ENCODE results near the gene PDIA6.

PDIA6 gene

GRCh38 chr2:10760794-10761504 is 51.6 kb downstream of the PDIA6 start:
- DNase-seq, result no peak

GRCh38 chr2:10759151-10759714 is 53.4 kb downstream of the PDIA6 start:
- no peak for DNase-seq

GRCh38 chr2:10757814-10758286 is 54.7 kb downstream of the PDIA6 start:
- DNase-seq, result no peak

- no peak for DNase-seq
These were observed 57.0 kb downstream of the PDIA6 start for GRCh38 chr2:10755621-10756020.

GRCh38 chr2:10753876-10754275 is 58.7 kb downstream of the PDIA6 start:
- DNase-seq, result no peak

- no peak for DNase-seq
These were observed 59.4 kb downstream of the PDIA6 start for GRCh38 chr2:10753156-10753555.

- no peak for DNase-seq
These were observed 60.3 kb downstream of the PDIA6 start for GRCh38 chr2:10752236-10752635.

- no peak for DNase-seq
These were observed 62.0 kb downstream of the PDIA6 start for GRCh38 chr2:10750610-10751009.

GRCh38 chr2:10742666-10743065 is 69.9 kb downstream of the PDIA6 start:
- no peak for DNase-seq

GRCh38 chr2:10741139-10741538 is 71.4 kb downstream of the PDIA6 start:
- DNase-seq, result no peak

GRCh38 chr2:10740226-10740625 is 72.4 kb downstream of the PDIA6 start:
- no peak for DNase-seq

GRCh38 chr2:10738192-10738591 is 74.4 kb downstream of the PDIA6 start:
- DNase-seq, result no peak

GRCh38 chr2:10733980-10734379 is 78.6 kb downstream of the PDIA6 start:
- no peak for DNase-seq

GRCh38 chr2:10733566-10733925 is 79.0 kb downstream of the PDIA6 start:
- no peak for DNase-seq

All from T1000 (cell line).